ENCODE measurements around the gene SIX4.

GRCh38 chr14:60732840-60733483, 8.8 kb upstream of the SIX4 start:
- TF ChIP-seq CTCF (IDR thresholded peaks at IDR 0.05; ENCODE audit: low read depth, low read length, poor library complexity, severe bottlenecking): no peak
- TF ChIP-seq EZH2phosphoT487 (IDR thresholded peaks at IDR 0.05; ENCODE audit: borderline replicate concordance, low read length): no peak
